Stimulated activated CD8-positive, alpha-beta memory T cell treated with anti-CD3 and anti-CD28 coated beads, Interleukin-2, amount 100 ng/mL, for 1 hour (primary cell): ENCODE measurements around the gene MAGI2.
"Not testable (repeated sequence)": the region's sequence is repeated elsewhere in the genome, so short reads cannot be mapped to it uniquely, and the experiment has no call there.

ENCODE experiments used
- DNase-seq, 2 donors: peaks; one replicate each; pipeline ENCODE4 v3.0.0-alpha.2; 2020; ENCODE audit warnings: low read depth in 2 of 2

MAGI2 gene

DNA sequence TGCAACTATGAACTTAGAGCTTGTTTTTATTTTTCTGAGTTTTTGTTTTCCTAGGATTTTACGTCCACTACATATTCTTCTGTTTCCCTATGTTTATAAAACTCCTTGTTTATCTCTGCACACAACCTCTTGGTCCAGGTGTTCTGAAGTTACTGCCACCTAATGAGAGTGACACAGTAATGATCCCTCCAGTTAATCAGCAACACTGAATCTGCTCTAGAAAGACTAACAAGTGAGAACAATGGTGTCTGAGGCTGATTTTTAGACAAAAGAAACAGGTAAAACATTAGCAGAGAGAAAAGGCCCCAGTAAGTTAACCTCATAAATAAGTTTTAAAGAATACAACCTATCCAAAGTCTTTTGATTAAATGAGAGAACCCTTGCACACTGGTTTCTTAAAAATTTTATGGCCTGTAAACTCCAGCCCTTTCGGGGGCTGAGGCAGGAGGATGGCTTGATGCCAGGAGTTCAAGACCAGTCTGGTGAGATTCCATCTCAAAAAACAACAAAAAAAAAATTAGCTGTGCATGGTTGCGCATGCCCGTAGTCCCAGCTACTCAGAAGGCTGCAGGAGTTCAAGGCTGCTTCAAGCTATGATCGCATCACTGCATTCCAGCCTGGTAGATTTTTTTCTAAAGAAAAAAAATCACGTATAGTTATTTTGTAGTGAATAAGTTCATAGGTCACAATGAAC, 397.6 kb downstream of the MAGI2 start:
- DNase-seq: no peak

DNA sequence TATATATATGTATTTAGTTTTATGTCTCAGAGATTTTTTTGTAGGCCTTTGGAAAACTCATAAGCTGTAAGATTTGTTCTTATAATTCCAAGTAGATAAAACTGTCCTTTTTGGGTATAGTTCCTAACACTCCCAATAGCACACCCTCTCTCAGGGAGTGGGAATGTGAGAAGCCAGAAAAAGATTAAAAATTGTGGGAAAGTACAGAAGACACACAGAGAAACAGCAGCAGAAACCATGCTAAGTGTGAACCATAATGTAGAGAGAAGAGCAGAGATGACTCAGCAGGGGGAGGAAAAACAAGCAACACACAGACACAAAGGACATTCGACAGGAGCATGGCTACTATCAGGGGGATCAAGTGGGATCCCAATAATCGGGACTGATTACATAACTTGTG, 401.6 kb downstream of the MAGI2 start:
- no peak for DNase-seq

DNA sequence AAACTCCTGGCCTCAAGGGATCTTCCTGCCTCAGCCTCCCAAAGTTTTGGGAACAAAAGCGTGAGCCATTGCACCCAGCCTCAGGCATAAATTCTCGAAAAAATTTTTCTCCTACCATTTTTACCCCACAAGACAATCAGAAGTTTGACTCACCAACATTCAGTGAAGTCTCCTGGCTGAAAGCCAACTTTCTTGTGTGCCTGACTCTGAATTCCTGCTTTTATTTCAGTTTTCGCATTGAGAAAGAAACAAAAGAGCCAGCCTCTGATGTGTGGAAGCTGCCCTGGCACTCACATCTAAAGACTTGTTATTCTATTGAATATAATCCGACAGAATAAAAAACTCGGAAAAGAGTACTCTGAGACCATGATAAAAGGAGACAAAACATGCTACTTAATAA, 402.9 kb downstream of the MAGI2 start:
- no peak for DNase-seq

DNA sequence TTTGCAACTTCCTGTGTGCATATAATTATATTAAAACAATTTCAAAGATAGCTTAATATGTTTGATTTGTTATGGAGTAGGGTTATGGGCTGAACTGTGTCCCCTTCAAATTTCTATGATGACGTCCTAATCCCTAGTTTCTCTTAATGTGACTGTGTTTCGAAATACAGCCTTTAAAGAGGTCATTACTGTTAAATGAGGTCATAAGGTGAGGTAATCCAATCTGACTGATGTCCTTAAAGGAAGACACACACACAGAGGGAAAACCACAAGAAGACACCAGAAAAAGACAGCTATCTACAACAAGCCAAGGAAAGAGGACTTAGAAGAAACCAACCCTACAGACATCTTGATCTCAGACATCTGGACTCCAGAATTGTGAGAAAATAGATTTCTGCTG, 407.4 kb downstream of the MAGI2 start:
- no peak for DNase-seq

DNA sequence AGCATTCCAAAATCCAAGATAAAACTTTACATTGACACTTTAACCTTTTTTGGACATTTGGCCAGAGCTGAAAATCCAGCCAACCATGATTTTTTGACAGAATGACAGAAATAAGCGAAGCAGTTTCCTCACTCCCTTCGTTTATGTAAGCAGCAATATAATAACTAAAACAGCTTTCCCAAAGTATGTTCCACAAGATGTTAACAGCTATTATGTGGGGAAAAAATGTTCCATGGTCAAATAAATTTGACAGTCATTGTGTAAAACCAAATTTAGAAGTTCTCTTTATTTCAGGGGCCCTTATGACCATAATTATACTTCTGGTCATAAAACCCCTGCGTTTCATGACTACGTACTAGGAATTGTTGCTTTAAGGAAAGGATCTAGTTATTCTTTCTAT, 416.5 kb downstream of the MAGI2 start:
- no peak for DNase-seq

DNA sequence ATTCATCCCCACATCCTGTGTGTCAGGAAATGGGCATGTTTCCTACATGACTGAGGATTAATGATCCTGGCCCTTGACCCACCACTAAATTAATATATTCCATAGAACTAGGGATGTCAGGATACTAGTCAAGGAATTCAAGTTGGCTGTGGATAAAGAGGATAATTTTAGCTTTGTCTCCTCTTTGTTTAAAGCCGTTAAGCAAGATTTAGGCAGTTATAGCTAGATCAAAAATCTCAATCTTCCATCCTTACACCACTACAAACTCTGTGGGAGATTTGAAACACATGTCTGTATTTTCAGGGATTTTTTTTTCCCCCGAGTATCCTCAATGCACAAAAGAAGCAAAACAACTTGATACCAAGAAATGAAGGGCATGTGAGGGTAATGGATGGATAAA, 417.1 kb downstream of the MAGI2 start:
- DNase-seq: no peak

DNA sequence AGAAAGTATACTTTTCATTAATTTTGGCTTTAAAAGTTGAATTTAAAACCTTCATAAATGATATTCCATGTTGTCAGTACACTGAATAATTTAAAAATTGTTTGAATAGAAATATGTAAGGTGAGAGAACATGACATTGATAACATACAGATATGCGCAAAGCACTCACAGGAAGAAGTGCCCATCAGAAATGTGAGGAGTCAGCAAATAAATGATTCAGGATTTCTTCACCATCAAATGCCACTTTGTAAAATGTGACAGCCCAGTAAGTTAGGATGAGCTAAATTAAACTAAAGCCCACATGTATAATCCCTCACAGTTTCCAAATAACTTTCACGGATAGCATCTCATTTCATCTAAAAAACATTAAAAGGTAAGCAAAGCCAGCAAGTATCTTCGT, 417.6 kb downstream of the MAGI2 start:
- no peak for DNase-seq

DNA sequence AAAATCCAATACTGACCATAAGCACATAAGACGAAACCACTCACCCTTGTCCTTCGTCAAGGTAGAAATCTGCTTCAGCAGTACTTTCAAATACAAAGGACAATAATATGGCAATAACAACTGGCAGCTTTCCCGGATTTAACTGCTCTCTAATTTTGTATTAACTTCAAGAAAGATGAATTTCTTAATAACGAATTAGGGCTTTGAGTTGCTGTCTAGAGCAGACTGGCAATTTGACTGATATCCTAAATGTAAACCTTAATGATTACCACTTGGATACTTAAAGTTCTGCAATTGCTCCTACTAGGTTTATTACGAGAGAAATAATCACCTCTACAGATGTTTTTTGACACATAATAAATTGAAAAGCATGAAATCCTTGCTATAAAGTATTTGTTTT, 418.7 kb downstream of the MAGI2 start:
- no peak for DNase-seq

DNA sequence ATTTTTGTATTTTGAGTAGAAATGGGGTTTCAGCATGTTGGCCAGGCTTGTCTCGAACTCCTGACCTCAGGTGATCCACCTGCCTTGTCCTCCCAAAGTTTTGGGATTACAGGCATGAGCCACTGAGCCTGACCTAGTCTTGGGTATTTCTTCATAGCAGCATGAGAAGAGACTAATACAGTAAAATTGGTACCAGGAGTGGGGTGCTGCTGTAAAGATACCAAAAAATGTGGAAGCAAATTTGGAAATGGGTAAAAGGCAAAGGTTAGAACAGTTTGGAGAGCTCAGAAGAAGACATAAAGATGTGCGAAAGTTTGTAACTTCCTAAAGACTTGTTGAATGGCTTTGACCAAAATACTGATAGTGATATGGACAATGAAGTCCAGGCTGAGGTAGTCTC, 433.8 kb downstream of the MAGI2 start:
- DNase-seq: not testable (repeated sequence)

DNA sequence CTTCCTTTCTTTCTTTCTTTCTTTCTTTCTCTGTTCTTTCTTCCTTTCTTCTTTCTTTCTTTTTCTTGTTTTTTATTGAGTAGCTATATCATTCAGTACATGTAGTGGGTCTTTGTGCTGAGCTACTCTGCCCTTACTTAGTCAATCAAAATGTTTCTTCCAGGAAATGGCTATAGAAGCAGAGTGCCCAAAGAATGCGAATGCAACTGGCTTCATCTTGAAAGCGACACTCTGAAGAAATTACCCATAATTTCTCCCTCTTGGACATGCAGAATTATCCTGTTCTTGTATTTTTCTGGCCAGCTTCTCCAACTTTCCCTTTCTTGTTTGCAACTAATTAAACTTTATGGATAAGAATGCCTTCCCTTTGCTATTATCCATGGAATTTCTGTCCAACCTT, 441.5 kb downstream of the MAGI2 start:
- DNase-seq: no peak

DNA sequence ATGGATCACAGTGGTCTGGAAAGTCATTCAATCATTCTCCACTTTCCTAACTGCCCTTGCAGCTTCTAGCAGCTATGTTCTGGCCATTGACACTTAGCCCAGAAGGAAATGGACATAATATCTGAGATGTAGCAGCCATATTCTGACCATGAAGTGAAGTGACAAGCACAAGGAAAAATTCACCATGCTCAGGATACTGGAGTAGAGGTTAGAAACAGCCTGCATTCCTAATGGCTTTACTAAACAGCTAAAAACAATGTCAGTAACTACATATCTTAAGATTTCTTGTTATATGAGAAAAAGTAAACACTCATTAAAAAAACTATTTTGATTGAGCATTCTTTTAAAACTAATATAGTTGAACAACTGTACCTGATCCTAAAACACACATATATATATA, 443.8 kb downstream of the MAGI2 start:
- no peak for DNase-seq

DNA sequence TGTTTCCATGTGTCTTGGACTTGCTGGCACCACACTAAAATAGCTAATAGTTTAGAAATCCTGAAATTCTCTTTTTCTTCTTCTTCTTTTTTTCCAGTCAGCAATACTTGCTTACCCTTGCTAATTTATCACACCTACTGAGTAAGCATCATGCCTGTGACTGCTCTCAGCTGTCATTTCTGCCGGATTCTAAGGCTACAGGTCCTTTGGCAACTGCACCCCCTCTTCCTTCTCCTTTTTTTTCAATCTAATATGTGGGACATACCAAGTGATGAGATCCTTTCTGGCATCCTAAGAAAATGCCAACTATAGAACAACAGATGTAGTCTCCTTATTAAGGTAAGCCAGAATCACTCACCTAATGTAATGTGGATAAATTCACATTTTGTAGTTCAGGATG, 444.7 kb downstream of the MAGI2 start:
- DNase-seq: no peak

DNA sequence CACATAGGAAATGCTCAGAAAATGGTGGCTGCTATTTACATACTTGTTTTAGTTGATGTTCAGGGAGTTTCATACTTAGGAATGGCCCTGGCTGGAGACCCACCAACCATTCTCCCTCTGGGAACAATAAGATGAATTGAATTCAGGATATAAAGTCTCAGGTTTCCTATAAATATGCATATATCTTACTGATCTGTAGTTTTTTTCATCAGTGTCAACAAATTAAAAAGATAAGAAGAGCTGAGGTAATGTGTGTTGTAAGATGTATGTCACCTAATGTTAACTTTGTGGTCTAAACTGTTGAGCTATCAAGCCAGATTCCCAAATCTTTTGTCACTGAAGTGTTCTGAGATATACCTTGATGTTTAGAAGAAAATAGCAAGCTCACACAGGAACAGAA, 457.5 kb downstream of the MAGI2 start:
- no peak for DNase-seq

DNA sequence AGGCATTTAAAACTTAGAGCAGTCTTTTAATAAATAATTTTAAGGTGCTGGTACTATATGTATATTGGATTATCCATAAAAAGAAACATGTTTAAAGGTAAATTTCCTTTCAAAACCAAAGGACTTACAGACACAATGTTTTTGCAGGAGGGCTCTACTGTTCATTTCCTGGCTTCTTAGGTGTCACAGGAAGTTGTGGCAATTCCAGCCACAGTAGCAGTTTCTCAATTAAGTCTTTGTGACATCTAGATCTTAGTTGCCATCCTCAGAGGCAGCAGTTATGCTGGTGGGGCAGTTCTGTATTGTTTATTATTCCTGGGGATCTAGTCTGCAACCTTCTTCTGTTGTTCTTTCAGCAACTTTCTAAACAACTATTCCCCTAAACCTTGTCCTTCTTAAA, 460.1 kb downstream of the MAGI2 start:
- no peak for DNase-seq

DNA sequence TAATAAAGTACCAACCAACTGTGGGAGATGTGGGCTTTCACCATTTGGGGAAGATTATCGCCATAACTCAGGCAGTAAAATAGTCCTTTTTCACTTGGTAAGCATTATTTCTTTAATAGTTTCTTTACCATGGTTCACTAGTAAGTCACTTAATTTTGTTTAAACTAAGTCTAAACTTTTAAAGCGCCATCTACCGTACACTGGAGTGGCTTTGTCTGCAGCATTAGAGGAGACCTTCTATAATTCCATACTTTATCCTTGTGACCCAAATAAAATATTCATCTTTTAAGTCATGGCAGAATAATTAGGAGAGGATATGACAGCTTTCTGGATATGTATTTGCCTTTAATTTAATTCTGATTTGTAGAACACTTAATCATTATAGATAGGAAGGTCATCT, 468.0 kb downstream of the MAGI2 start:
- DNase-seq: no peak

DNA sequence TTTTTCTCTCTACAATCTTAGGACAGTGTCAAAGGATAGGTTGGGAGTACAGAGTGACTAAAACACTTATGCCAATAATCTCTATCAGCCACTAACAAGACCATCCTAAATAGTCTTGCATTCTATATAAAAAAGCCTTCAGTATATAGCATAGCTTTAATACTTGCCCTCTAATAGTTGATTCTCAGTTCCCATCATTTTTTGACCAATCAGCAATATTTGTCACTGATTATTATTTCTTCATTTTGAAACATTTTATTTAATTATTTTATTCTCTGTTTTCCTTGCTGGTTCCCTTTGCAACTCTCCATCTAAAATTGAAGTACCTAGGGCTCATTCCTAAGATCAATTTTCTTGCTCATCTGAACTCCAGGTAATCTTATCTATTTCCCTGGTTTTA, 470.0 kb downstream of the MAGI2 start:
- no peak for DNase-seq

DNA sequence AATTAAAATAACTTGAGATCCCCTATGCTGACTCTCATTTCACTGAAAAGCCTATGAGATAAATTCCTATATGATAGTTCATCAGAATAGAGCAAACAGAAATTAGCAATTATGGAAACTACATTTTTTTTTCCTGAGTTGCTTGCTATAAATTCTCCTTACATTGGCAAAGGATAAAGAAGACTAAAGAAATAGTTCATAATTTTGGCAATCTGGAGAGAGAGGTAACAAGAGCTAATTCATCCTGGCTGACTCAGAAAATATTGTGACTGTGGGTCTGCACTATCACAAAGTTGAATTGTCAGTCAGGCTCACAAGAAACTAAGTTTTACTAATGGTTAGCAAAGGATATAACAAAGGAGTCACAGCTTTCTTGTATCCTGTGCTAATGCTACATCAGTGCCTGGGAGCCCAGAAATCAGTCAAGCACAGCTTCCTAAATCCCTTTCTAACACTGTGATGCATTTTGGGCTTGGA, 483.0 kb downstream of the MAGI2 start:
- DNase-seq: no peak

DNA sequence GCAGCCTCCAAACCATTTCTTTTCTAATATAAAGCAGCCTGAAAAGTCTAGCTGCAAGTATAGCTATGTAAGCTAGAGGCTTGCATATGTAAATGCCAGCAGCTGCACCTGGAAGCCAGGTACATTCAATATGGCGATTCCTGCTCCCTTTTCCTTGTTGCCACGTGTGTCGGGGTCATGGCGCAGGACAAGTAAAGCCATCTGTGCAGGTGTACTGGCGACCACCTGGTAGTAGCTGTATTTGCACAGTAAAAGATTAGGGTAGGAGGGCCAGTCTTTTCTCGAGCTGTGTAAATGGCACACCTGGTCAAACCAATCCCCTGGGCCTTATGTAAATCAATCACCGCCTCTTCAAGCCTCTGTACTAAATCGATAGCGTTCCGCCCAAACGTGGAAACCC, 484.5 kb downstream of the MAGI2 start:
- DNase-seq: no peak

DNA sequence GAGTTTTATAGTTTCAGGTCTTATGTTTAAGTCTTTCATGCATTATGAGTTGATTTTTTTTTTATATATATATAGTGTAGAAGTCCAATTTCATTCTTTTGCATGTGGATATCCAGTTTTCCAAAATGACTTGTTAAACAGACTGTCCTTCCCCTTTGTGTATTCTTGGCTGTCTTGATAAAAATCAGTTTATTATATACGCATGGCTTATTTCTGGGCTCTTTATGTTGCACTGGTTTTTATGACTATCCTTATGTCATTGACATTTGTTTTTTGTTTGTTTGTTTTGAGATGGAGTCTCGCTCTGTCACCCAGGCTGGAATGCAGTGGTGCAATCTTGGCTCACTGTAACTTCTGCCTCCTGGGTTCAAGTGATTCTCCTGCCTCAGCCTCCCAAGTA, 485.9 kb downstream of the MAGI2 start:
- not testable (repeated sequence) for DNase-seq

DNA sequence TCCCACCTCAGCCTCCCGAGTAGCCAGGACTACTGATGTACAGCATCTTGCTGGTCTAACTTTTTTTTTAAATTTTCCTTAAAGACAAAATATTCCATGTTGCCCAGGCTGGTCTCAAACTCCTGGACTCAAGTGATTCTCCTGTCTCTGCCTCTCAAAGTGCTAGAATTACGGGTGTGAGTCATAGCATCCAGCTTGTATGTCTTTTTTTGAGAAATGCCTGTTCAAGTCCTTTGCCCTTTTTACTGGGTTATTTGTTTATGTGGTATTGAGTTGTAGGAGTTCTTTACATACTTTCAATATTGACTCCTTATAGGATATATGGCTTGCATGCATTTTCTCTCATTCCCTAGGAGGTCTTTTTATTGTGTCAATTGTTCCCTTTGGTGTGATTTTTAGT, 486.4 kb downstream of the MAGI2 start:
- no peak for DNase-seq

DNA sequence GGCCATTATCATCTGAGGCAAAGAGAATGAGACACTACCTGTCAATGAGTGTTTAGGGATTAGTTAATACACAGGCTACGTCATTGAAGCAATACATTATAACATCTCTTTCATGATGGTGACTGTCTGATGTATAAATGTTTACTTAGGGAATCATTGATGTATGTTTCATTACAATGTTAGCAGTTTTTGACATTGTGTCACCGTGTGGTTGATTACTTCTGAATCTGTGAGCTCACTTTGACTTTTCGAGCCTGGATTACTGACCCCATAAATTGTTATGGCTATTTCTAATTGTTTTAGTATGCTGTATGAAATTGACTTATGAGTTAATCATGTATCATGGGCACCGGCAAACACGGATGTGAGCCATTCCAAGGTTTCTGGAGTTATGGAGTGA, 494.0 kb downstream of the MAGI2 start:
- no peak for DNase-seq

DNA sequence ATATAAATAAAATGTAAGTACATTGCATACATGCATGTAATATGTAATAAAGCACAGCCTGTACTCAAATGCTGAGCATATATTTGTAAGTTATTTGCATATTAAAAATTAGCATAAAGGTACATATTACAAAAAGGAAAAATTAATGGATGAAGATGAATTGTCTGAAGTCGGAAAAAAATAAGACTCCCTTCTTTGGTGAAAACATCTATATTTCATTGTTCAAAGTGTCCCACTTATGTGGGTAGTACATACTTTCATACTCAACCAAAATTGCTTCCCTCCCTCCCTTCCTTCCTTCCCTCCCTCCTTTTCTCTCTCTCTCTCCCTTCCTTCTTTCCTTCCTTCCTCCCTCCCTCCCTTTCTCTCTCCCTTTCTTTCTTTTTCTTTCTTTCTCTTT, 498.1 kb downstream of the MAGI2 start:
- DNase-seq: no peak

DNA sequence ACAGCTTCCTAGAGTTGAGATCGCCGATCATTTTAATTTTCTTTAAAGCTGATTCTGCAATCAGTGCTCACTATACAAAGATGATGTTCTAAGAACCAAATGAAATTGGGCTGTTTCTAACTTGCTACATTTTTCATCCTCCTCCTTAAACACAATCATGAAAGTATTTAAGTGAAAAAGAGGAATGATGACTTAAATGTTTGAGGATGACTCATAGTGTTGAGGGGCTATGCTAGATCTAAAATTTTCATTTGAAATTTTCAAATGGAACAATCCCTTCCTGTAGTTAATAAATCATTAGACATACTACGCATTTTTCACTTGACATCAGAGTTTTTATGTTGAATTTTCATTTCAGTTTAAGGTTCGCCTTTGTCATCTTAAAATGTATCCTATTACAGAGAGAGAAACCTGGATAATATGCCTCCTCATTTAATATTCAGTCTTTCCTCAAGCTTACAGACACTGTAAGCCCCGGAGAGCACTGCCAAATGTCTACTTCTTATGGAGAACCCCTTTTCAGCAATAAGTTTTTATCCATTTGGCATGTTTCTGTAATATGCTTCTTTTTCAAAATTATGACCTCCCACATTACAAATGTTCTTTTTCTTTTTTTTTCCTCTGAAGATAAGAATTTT, 499.6 kb downstream of the MAGI2 start:
- no peak for DNase-seq

DNA sequence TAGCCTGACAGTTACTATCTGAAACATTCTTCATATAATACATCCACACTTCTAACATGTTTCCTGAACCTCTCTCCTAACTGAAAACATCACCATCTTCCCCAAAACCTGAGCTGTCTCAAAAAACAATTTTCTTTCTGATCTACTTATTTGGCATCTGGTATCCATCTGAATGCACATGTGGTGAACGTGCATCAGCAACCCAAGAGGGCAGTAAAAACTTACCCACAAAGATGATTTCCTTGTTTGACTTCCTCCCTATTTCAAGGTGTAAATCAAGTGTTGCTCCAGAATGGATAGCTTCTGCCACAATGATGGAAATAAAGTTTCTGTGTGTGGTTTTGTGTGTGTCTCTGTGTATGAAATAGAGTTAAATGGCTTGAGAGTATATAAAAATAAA, 500.4 kb downstream of the MAGI2 start:
- DNase-seq: no peak
